IMR-90 (cell line): ENCODE results near the gene KDM3A. TPM values are rescaled to one million over a fixed set of nuclear protein-coding genes. Genes with fewer than 3 reads are reported as not detected.

Experiments used
- ATAC-seq: fragments of 200-7000 bp; cut with Tn5 transposase; 2 replicates; pipeline ENCODE4 v1.9.1; 2020; ENCODE audit warnings: low read depth, mild to moderate bottlenecking, moderate library complexity
- BruUV-seq: library from RNA; stranded (reverse); fragments of 400-500 nt; replicated peaks from 2 replicates; lab custom pipeline; 2021; lab: Mats Ljungman, UMichigan
- CTCF ChIA-PET: fragments of 300-600 bp; formaldehyde crosslinking; extraction: SDS; loops from one replicate; lab custom pipeline; 2021; ENCODE audit warnings: antibody characterized with exemption; lab: Yijun Ruan, JAX
- POLR2A ChIA-PET: fragments of 300-600 bp; sonication (Branson Sonifier 250); formaldehyde crosslinking; loops from one replicate; lab custom pipeline; 2022; ENCODE audit warnings: antibody characterized with exemption; ENCODE audit not compliant: unreplicated experiment; lab: Charles Lee
- DNase-seq: peaks from one replicate; pipeline ENCODE4 v3.0.0; 2013
- H2AFZ ChIP-seq: replicated peaks from 2 replicates; pipeline ENCODE3; 2013; ENCODE audit warnings: low read length, mild to moderate bottlenecking; ENCODE audit not compliant: poor library complexity
- H2AK5ac ChIP-seq: 2 replicates; pipeline ENCODE4 v1.6.1; 2013; ENCODE audit warnings: low read depth, low read length, inconsistent platforms
- H2AK9ac ChIP-seq: replicated peaks from 2 replicates; pipeline ENCODE3; 2013; ENCODE audit warnings: mild to moderate bottlenecking, low read depth, low read length, moderate library complexity; ENCODE audit not compliant: poor library complexity
- H2BK120ac ChIP-seq: 2 replicates; pipeline ENCODE4 v1.6.1; 2013; ENCODE audit warnings: low read depth, low read length, inconsistent platforms
- H2BK15ac ChIP-seq: 3 replicates; pipeline ENCODE4 v1.6.1; 2013; ENCODE audit warnings: low read depth, low read length, inconsistent platforms
- H2BK20ac ChIP-seq: 2 replicates; pipeline ENCODE4 v1.6.1; 2013; ENCODE audit warnings: low read depth, mild to moderate bottlenecking, inconsistent platforms, low read length, moderate library complexity
- H2BK5ac ChIP-seq: 2 replicates; pipeline ENCODE4 v1.6.1; 2013; ENCODE audit warnings: mild to moderate bottlenecking, low read depth, low read length, inconsistent platforms; ENCODE audit not compliant: poor library complexity, severe bottlenecking
- H3K14ac ChIP-seq: replicated peaks from 2 replicates; pipeline ENCODE4 v1.6.1; 2013; ENCODE audit warnings: low read depth, low read length, inconsistent platforms
- H3K18ac ChIP-seq: 2 replicates; pipeline ENCODE4 v1.6.1; 2013; ENCODE audit warnings: low read depth, low read length, control low read depth
- H3K23ac ChIP-seq: 2 replicates; pipeline ENCODE4 v1.6.1; 2013; ENCODE audit warnings: low read depth, low read length, inconsistent platforms
- H3K27ac ChIP-seq: 2 replicates; pipeline ENCODE4 v1.5.1; 2013; ENCODE audit warnings: mild to moderate bottlenecking, control low read depth, low read length; ENCODE audit not compliant: insufficient read depth
- H3K27me3 ChIP-seq: 2 replicates; pipeline ENCODE4 v1.6.1; 2013; ENCODE audit warnings: low read length; ENCODE audit not compliant: control insufficient read depth, insufficient read depth
- H3K36me3 ChIP-seq: 2 replicates; pipeline ENCODE4 v1.6.1; 2013; ENCODE audit warnings: low read length, mixed read lengths; ENCODE audit not compliant: control insufficient read depth, insufficient read depth
- H3K4ac ChIP-seq: 2 replicates; pipeline ENCODE4 v1.6.1; 2013; ENCODE audit warnings: low read depth, low read length, inconsistent platforms
- H3K4me1 ChIP-seq: 2 replicates; pipeline ENCODE4 v1.6.1; 2013; ENCODE audit warnings: low read length, mixed read lengths; ENCODE audit not compliant: control insufficient read depth, insufficient read depth
- H3K4me2 ChIP-seq: 2 replicates; pipeline ENCODE4 v1.6.1; 2013; ENCODE audit warnings: low read depth, mild to moderate bottlenecking, control low read depth, low read length, moderate library complexity
- H3K4me3 ChIP-seq: 2 replicates; pipeline ENCODE4 v1.5.1; 2013; ENCODE audit warnings: low read depth, mild to moderate bottlenecking, control low read depth, low read length, moderate library complexity; ENCODE audit not compliant: insufficient read depth
- H3K56ac ChIP-seq: 2 replicates; pipeline ENCODE4 v1.6.1; 2013; ENCODE audit warnings: low read length, inconsistent platforms; ENCODE audit not compliant: insufficient read depth; ENCODE audit errors: extremely low read depth
- H3K79me1 ChIP-seq, 2 experiments: 2 replicates each; pipeline ENCODE4 v1.6.1; 2013; ENCODE audit warnings: low read length in 2 of 2, inconsistent platforms in 1 of 2, low read depth in 1 of 2
- H3K9ac ChIP-seq: 2 replicates; pipeline ENCODE4 v1.6.1; 2013; ENCODE audit warnings: low read depth, low read length, control low read depth
- H3K9me1 ChIP-seq: 2 replicates; pipeline ENCODE4 v1.6.1; 2013; ENCODE audit warnings: low read length, inconsistent platforms; ENCODE audit not compliant: insufficient read depth
- H3K9me3 ChIP-seq: 2 replicates; pipeline ENCODE4 v1.6.1; 2013; ENCODE audit warnings: low read length; ENCODE audit not compliant: control insufficient read depth, insufficient read depth
- H4K20me1 ChIP-seq: 2 replicates; pipeline ENCODE4 v1.6.1; 2013; ENCODE audit warnings: low read length, inconsistent platforms; ENCODE audit not compliant: insufficient read depth
- H4K5ac ChIP-seq: 2 replicates; pipeline ENCODE4 v1.6.1; 2013; ENCODE audit warnings: mild to moderate bottlenecking, low read depth, low read length, control low read depth
- H4K8ac ChIP-seq, 2 experiments: 2 replicates each; pipeline ENCODE4 v1.6.1; 2013; ENCODE audit warnings: low read depth in 2 of 2, low read length in 2 of 2, control low read depth in 1 of 2, inconsistent platforms in 1 of 2
- H4K91ac ChIP-seq: 2 replicates; pipeline ENCODE4 v1.6.1; 2013; ENCODE audit warnings: low read depth, low read length, inconsistent platforms; ENCODE audit not compliant: insufficient read depth
- BHLHE40 ChIP-seq: fragments of 150-350 bp; IDR thresholded peaks from 2 replicates; pipeline ENCODE4 v1.6.1; 2016; ENCODE audit warnings: mild to moderate bottlenecking, low read depth, low read length
- CHD1 ChIP-seq: IDR thresholded peaks from 2 replicates; pipeline ENCODE4 v1.6.1; 2012; ENCODE audit warnings: low read depth, low read length, improper control_type of control experiment
- CTCF ChIP-seq: conservative IDR thresholded peaks from 2 replicates; pipeline ENCODE4 v1.5.1; 2012; ENCODE audit warnings: mild to moderate bottlenecking, low read depth, low read length, improper control_type of control experiment
- ELK1 ChIP-seq: fragments of 150-350 bp; IDR thresholded peaks from 2 replicates; pipeline ENCODE4 v1.6.1; 2016; ENCODE audit warnings: low read depth, mild to moderate bottlenecking, low read length, moderate library complexity, borderline replicate concordance
- MXI1 ChIP-seq: IDR thresholded peaks from 2 replicates; pipeline ENCODE4 v1.6.1; 2012; ENCODE audit warnings: low read depth, mild to moderate bottlenecking, low read length, moderate library complexity, borderline replicate concordance
- NFE2L2 ChIP-seq: fragments of 150-350 bp; IDR thresholded peaks from 2 replicates; pipeline ENCODE4 v1.6.1; 2016; ENCODE audit warnings: low read depth, mild to moderate bottlenecking, low read length
- POLR2A ChIP-seq: IDR thresholded peaks from 2 replicates; pipeline ENCODE4 v1.6.1; 2012; ENCODE audit warnings: mild to moderate bottlenecking, low read depth, low read length
- RCOR1 ChIP-seq: IDR thresholded peaks from 2 replicates; pipeline ENCODE4 v1.6.1; 2012; ENCODE audit warnings: mild to moderate bottlenecking, low read length, improper control_type of control experiment; ENCODE audit not compliant: insufficient replicate concordance
- WGBS, 2 experiments: methylation state at CpG; one replicate each; pipeline versions ENCODE4 v1.1.5 to v1.1.7; 2013; ENCODE audit warnings: missing lambda C conversion rate in 2 of 2; ENCODE audit not compliant: insufficient read length in 1 of 2; ENCODE audit errors: extremely low coverage in 2 of 2; 5-methylcytosine and 5-hydroxymethylcytosine counted together
- dilution Hi-C: fragments of 300-500 bp; cut with HindIII; formaldehyde crosslinking; loops from one replicate; pipeline ENCODE4 v1.14.3; 2018; ENCODE audit warnings: low sequenced_read_pairs; ENCODE audit not compliant: unreplicated experiment
- in situ Hi-C: fragments of 300-500 bp; cut with MboI; formaldehyde crosslinking; loops from 3 replicates; pipeline ENCODE4 v1.14.3; 2019; ENCODE audit warnings: low sequenced_read_pairs, inconsistent platforms, mixed read lengths
- intact Hi-C: fragments of 100-400 bp; cut with micrococcal nuclease; formaldehyde crosslinking; loops from 2 replicates; pipeline ENCODE4 v1.10.0; 2022
- polyA plus RNA-seq, 3 experiments: library from polyadenylated mRNA; depleted of rRNA; stranded (reverse); fragments of >200 nt; gene quantifications; 2 replicates each; pipeline ENCODE4 v1.2.3, GENCODE V29; 2012; ENCODE audit warnings: low replicate concordance in 1 of 3
- total RNA-seq: library from RNA; depleted of rRNA; stranded (reverse); fragments of >200 nt; gene quantifications from 2 replicates; pipeline ENCODE4 v1.2.3, GENCODE V29; 2012

KDM3A gene
- total and polyA plus RNA-seq, 2 of the 4 experiments (the other 2 are of a cell fraction): 24.8 to 33.3 TPM

GRCh38 chr2:86525421-86526340, 84.5 kb downstream of the KDM3A start:
- POLR2A ChIA-PET: no interaction called here
- H2AFZ ChIP-seq: no peak overlapping the region
- intact Hi-C loops: no loop called here
- no peak for ATAC-seq
- no peak overlapping the region for H3K18ac ChIP-seq
- peaks cover 8% of the 10 kb centered on the region for H3K36me3 ChIP-seq
- H4K91ac ChIP-seq: no peak overlapping the region
- no peak for DNase-seq
- no peak overlapping the region for H3K4ac ChIP-seq
- H4K5ac ChIP-seq: no peak overlapping the region
- H3K9me1 ChIP-seq: peaks cover 2% of the 10 kb centered on the region; the same call in 1 of the 2 replicates
- H2AK9ac ChIP-seq: no peak overlapping the region
- peaks cover under 1% of the 10 kb centered on the region; the same call in 1 of the 2 replicates for H3K9me3 ChIP-seq
- no peak overlapping the region for H2BK5ac ChIP-seq
- H3K4me2 ChIP-seq: no peak overlapping the region
- no peak overlapping the region for H3K9ac ChIP-seq
- TF ChIP-seq POLR2A: no peak
- TF ChIP-seq BHLHE40: no peak
- TF ChIP-seq CHD1: no peak
- no peak for TF ChIP-seq RCOR1
- no peak for TF ChIP-seq CTCF
- TF ChIP-seq MXI1: no peak
- no peak for TF ChIP-seq NFE2L2
- no peak for TF ChIP-seq ELK1
- no peaks in the 10 kb centered on the region for H3K79me1 ChIP-seq
- no peak overlapping the region for H2BK120ac ChIP-seq
- no TSS peak for BruUV-seq
- no peaks in the 10 kb centered on the region for H4K20me1 ChIP-seq
- no peak overlapping the region for H4K8ac ChIP-seq
- H3K23ac ChIP-seq: no peak overlapping the region
- WGBS, 2 experiments: 83% methylated on average over 1 of the region's 11 CpGs; no CpG with 5 or more reads in 1 of the 2 experiments
- H3K4me3 ChIP-seq: no peak overlapping the region
- H2BK15ac ChIP-seq: no peak overlapping the region
- H3K27me3 ChIP-seq: no peaks in the 10 kb centered on the region
- no peaks in the 10 kb centered on the region for H3K4me1 ChIP-seq
- no peak overlapping the region for H3K56ac ChIP-seq
- in situ Hi-C loops: no loop called here
- CTCF ChIA-PET: interaction anchor here (1.0 kb wide), 1 partner anchor 239 kb away, joined by 3 read pairs; no protein-coding TSS in a partner anchor
- dilution Hi-C loops: no loop called here
- H3K14ac ChIP-seq: no peak overlapping the region
- no peak overlapping the region for H2BK20ac ChIP-seq
- no peak overlapping the region for H3K27ac ChIP-seq
- H2AK5ac ChIP-seq: no peak overlapping the region
